Liver (tissue), 3 donors: ENCODE data around the gene AP3B1.

ENCODE experiments used
- CTCF ChIP-seq: fragments of 150-350 bp; IDR thresholded peaks from 2 replicates; pipeline ENCODE4 v1.5.1; 2017; ENCODE audit warnings: improper control_type of control experiment, low read depth, low read length; ENCODE audit not compliant: missing input control
- GABPA ChIP-seq, 2 donors: IDR thresholded peaks in 1 of 2; conservative IDR thresholded peaks in 1 of 2; 2 replicates each; pipeline ENCODE4 v1.6.1; 2016; ENCODE audit warnings: antibody characterized with exemption in 2 of 2, mild to moderate bottlenecking in 1 of 2, moderate library complexity in 1 of 2
- HNF4A ChIP-seq, 2 donors: conservative IDR thresholded peaks; 2 replicates each; pipeline ENCODE4 v1.6.1; 2016; ENCODE audit warnings: antibody characterized with exemption in 2 of 2, mild to moderate bottlenecking in 2 of 2
- JUND ChIP-seq, 2 donors: IDR thresholded peaks; 2 replicates each; pipeline ENCODE4 v1.6.1; 2016; ENCODE audit warnings: antibody characterized with exemption in 2 of 2
- RAD21 ChIP-seq, 2 donors: IDR thresholded peaks; 2 replicates each; pipeline ENCODE4 v1.6.1; 2016; ENCODE audit warnings: antibody characterized with exemption in 2 of 2, mild to moderate bottlenecking in 2 of 2
- REST ChIP-seq: IDR thresholded peaks from 2 replicates; pipeline ENCODE4 v1.6.1; 2016; ENCODE audit warnings: antibody characterized with exemption, mild to moderate bottlenecking
- RXRA ChIP-seq, 2 donors: IDR thresholded peaks; 2 replicates each; pipeline ENCODE4 v1.6.1; 2017 to 2018; ENCODE audit warnings: antibody characterized with exemption in 2 of 2, mild to moderate bottlenecking in 1 of 2
- SP1 ChIP-seq: IDR thresholded peaks from 2 replicates; pipeline ENCODE4 v1.6.1; 2018; ENCODE audit warnings: antibody characterized with exemption, mild to moderate bottlenecking
- TAF1 ChIP-seq: conservative IDR thresholded peaks from 2 replicates; pipeline ENCODE4 v1.6.1; 2016; ENCODE audit warnings: antibody characterized with exemption, mild to moderate bottlenecking
- YY1 ChIP-seq: IDR thresholded peaks from 2 replicates; pipeline ENCODE4 v1.6.1; 2016; ENCODE audit warnings: antibody characterized with exemption, mild to moderate bottlenecking
- TF ChIP-seq, protein P1 (sequence below): IDR thresholded peaks from 2 replicates; pipeline ENCODE4 v1.6.1; 2016; ENCODE audit warnings: antibody characterized with exemption
- TF ChIP-seq, protein P2 (sequence below): IDR thresholded peaks from 2 replicates; pipeline ENCODE4 v1.6.1; 2016; ENCODE audit warnings: antibody characterized with exemption
- donor health status: healthy.
- donor health status: healthy.

GRCh38 chr5:78268356-78268755, 26.1 kb downstream of the AP3B1 start:
- TF ChIP-seq CTCF (no peak), RAD21 (IDR thresholded peaks at IDR 0.05) (no peak), REST (no peak), YY1 (no peak), JUND (IDR thresholded peaks at IDR 0.05) (no peak), RXRA (IDR thresholded peaks at IDR 0.05) (no peak), TAF1 (no peak), GABPA (IDR thresholded peaks at IDR 0.05 in 1 of 2, conservative IDR thresholded peaks at IDR 0.05 in 1 of 2) (no peak), HNF4A (conservative IDR thresholded peaks at IDR 0.05) (no peak), SP1 (no peak)
- TF ChIP-seq, protein P1, sequence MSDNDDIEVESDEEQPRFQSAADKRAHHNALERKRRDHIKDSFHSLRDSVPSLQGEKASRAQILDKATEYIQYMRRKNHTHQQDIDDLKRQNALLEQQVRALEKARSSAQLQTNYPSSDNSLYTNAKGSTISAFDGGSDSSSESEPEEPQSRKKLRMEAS: no peak
- TF ChIP-seq, protein P2, sequence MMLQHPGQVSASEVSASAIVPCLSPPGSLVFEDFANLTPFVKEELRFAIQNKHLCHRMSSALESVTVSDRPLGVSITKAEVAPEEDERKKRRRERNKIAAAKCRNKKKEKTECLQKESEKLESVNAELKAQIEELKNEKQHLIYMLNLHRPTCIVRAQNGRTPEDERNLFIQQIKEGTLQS: no peak
